SJCRH30 (cell line): ENCODE measurements around the gene WDPCP. TPM values are rescaled to one million over a fixed set of nuclear protein-coding genes. Genes with fewer than 3 reads are reported as not detected.
A peak's percentile ranks its signal among the peaks of the same experiment; 100 is the strongest.
"Not testable (repeated sequence)": the region's sequence is repeated elsewhere in the genome, so short reads cannot be mapped to it uniquely, and the experiment has no call there.

Source experiments
- DNase-seq, 2 experiments: peaks; one replicate each; pipeline ENCODE4 v3.0.0-alpha.2; 2015 to 2020
- H3K27ac ChIP-seq: fragments of 250-450 bp; sonication (Bioruptor Pico); 2 replicates; pipeline ENCODE4 v1.5.1; 2020; ENCODE audit warnings: mild to moderate bottlenecking, moderate library complexity
- H3K27me3 ChIP-seq: fragments of 250-450 bp; sonication (Bioruptor Pico); 2 replicates; pipeline ENCODE4 v1.5.1; 2020; ENCODE audit warnings: mild to moderate bottlenecking, moderate library complexity
- H3K36me3 ChIP-seq: fragments of 250-450 bp; sonication (Bioruptor Pico); 2 replicates; pipeline ENCODE4 v1.5.1; 2020; ENCODE audit warnings: mild to moderate bottlenecking, moderate library complexity
- H3K4me1 ChIP-seq: fragments of 250-450 bp; sonication (Bioruptor Pico); 2 replicates; pipeline ENCODE4 v1.5.1; 2020; ENCODE audit warnings: mild to moderate bottlenecking, moderate library complexity
- H3K4me3 ChIP-seq: fragments of 250-450 bp; sonication (Bioruptor Pico); 2 replicates; pipeline ENCODE4 v1.5.1; 2020; ENCODE audit warnings: mild to moderate bottlenecking, moderate library complexity
- H3K9me3 ChIP-seq: fragments of 250-450 bp; sonication (Bioruptor Pico); replicated peaks from 2 replicates; pipeline ENCODE4 v1.5.1; 2020; ENCODE audit warnings: mild to moderate bottlenecking, moderate library complexity
- total RNA-seq: library from RNA; depleted of rRNA; stranded (reverse); fragments of >200 nt; shearing (Covaris generic); gene quantifications from 2 replicates; pipeline ENCODE4 v1.2.3, GENCODE V29; 2014

The WDPCP gene
- total RNA-seq, 1 experiment from 2014 or later: 14.7 TPM

DNA sequence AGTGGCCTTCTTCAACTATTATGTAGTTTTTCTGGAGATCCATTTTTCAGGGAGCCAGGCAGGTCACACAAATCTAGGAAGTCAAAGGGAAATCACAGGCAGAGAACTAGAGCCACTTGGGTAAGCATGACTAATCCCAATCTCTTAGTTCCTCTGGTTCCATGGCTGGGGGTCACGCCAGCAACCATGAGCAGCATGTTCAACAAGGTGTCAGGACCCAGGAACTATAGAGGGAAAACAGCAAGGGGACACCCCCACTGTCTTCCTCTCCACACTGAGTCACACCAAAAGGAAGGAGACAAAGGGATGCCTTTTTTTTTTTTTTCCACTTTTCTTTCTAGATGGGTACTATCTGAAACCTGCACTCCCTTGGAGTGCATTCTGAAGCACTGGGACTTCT, 286.8 kb downstream of the WDPCP start:
- Histone ChIP-seq H3K36me3 (no peaks in the 10 kb centered on the region), H3K27me3 (no peaks in the 10 kb centered on the region), H3K27ac (no peak overlapping the region), H3K9me3 (peaks cover 8% of the 10 kb centered on the region), H3K4me3 (no peak overlapping the region), H3K4me1 (no peaks in the 10 kb centered on the region)
- DNase-seq: peak in 1 of 2 experiments; percentile 14

DNA sequence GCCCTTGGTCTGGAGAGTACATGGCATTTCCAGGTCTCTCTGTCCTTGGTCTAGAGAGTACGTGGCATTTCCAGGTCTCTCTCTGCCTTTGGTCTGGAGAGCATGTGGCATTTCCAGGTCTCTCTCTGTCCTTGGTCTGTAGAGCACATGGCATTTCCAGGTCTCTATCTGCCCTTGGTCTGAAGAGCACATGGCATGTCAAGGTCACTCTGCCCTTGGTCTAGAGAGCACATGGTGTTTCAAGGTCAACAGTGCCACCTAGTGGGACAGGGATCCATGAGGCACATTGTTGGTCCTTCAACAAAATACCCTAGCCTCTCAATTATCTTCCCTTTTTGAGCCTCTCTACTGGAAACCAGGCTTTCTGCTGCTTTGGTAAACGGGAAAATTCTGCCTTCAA, 287.4 kb downstream of the WDPCP start:
- H3K4me1 ChIP-seq: no peaks in the 10 kb centered on the region
- peaks cover 8% of the 10 kb centered on the region for H3K9me3 ChIP-seq
- peak; percentile 19 to 43 for DNase-seq
- H3K36me3 ChIP-seq: no peaks in the 10 kb centered on the region
- no peaks in the 10 kb centered on the region for H3K27me3 ChIP-seq
- no peak overlapping the region for H3K4me3 ChIP-seq
- no peak overlapping the region for H3K27ac ChIP-seq

- no peaks in the 10 kb centered on the region for H3K36me3 ChIP-seq
- H3K9me3 ChIP-seq: no peaks in the 10 kb centered on the region; the same call in 1 of the 2 replicates
- H3K27me3 ChIP-seq: no peaks in the 10 kb centered on the region
- DNase-seq: no peak
- H3K4me3 ChIP-seq: no peak overlapping the region
- H3K27ac ChIP-seq: no peak overlapping the region
- H3K4me1 ChIP-seq: no peaks in the 10 kb centered on the region
Observed at GRCh38 chr2:63287956-63288355, 300.3 kb downstream of the WDPCP start.

- not testable (repeated sequence) for H3K9me3 ChIP-seq, H3K4me1 ChIP-seq, H3K27me3 ChIP-seq, H3K4me3 ChIP-seq, H3K36me3 ChIP-seq, DNase-seq, H3K27ac ChIP-seq
Observed at GRCh38 chr2:63286520-63286919, 301.8 kb downstream of the WDPCP start.

DNA sequence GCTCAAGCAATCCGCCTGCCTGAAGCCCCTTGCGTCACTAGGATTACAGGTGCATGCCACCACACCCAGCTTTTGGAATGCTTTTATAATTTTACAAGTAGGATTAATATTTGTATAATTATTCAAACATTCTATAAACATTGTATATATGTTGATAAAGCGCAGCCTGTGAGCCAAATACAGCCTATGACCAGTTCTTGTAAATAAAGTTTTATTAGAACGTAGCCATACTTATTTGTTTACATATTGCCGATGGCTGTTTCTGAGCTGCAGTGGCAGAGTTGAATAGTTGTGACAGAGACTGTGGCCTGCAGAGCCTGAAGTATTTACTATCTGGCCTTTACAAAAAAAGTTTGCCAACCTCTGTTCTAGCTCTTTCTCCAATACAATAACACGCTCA, 305.0 kb downstream of the WDPCP start:
- peaks cover 6% of the 10 kb centered on the region for H3K9me3 ChIP-seq
- H3K27ac ChIP-seq: no peak overlapping the region
- H3K36me3 ChIP-seq: no peaks in the 10 kb centered on the region
- no peak overlapping the region for H3K4me3 ChIP-seq
- no peaks in the 10 kb centered on the region for H3K4me1 ChIP-seq
- H3K27me3 ChIP-seq: no peaks in the 10 kb centered on the region
- DNase-seq: no peak

GRCh38 chr2:63272560-63272959, 315.7 kb downstream of the WDPCP start:
- Histone ChIP-seq H3K4me1 (no peaks in the 10 kb centered on the region), H3K36me3 (no peaks in the 10 kb centered on the region), H3K27me3 (no peaks in the 10 kb centered on the region), H3K9me3 (peaks cover 8% of the 10 kb centered on the region), H3K4me3 (no peak overlapping the region), H3K27ac (no peak overlapping the region)
- no peak for DNase-seq

GRCh38 chr2:63270717-63271116, 317.6 kb downstream of the WDPCP start:
- Histone ChIP-seq H3K4me3 (no peak overlapping the region), H3K9me3 (peaks cover 8% of the 10 kb centered on the region), H3K27ac (no peak overlapping the region), H3K36me3 (no peaks in the 10 kb centered on the region), H3K4me1 (no peaks in the 10 kb centered on the region), H3K27me3 (no peaks in the 10 kb centered on the region)
- no peak for DNase-seq

- H3K9me3 ChIP-seq: peaks cover 8% of the 10 kb centered on the region
- H3K36me3 ChIP-seq: no peaks in the 10 kb centered on the region
- no peaks in the 10 kb centered on the region for H3K27me3 ChIP-seq
- no peak for DNase-seq
- H3K4me1 ChIP-seq: no peaks in the 10 kb centered on the region
- no peak overlapping the region for H3K27ac ChIP-seq
- H3K4me3 ChIP-seq: no peak overlapping the region
Observed at GRCh38 chr2:63268946-63269345, 319.3 kb downstream of the WDPCP start.

- Histone ChIP-seq H3K4me3 (no peak overlapping the region), H3K27me3 (no peaks in the 10 kb centered on the region), H3K4me1 (no peaks in the 10 kb centered on the region), H3K36me3 (no peaks in the 10 kb centered on the region), H3K9me3 (no peaks in the 10 kb centered on the region), H3K27ac (no peak overlapping the region)
- no peak for DNase-seq
Observed at GRCh38 chr2:63261137-63261621, 327.1 kb downstream of the WDPCP start.

- Histone ChIP-seq H3K4me1 (no peaks in the 10 kb centered on the region), H3K36me3 (no peaks in the 10 kb centered on the region), H3K27me3 (no peaks in the 10 kb centered on the region), H3K9me3 (no peaks in the 10 kb centered on the region), H3K27ac (no peak overlapping the region), H3K4me3 (no peak overlapping the region)
- DNase-seq: no peak
Observed at GRCh38 chr2:63257473-63257872, 330.8 kb downstream of the WDPCP start.

- Histone ChIP-seq H3K9me3 (0 out of 2 replicates have a peak, but pooled peaks cover 3% of the 10 kb centered on the region), H3K4me1 (no peaks in the 10 kb centered on the region), H3K36me3 (no peaks in the 10 kb centered on the region), H3K27me3 (no peaks in the 10 kb centered on the region), H3K4me3 (no peak overlapping the region), H3K27ac (no peak overlapping the region)
- no peak for DNase-seq
Observed at GRCh38 chr2:63249161-63249560, 339.1 kb downstream of the WDPCP start.

DNA sequence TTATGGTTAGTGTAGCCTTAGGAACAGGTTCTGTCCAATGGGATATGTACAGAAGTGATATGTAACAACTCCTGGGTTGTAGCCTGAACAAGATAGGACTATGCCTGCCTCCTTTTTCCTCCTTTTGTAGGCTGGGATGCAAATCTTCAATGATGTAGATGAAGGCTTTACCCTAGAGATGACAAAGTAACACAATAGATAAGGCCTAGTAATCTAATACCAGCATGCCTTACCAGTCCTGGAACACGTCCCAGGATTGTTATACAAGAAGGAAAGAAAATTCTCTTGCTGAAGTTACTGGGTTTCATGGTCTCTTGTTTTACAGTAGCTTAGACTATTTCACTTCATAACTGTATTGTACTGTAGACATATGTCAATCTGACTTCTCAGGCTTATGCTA, 345.5 kb downstream of the WDPCP start:
- Histone ChIP-seq H3K4me3 (no peak overlapping the region), H3K9me3 (no peaks in the 10 kb centered on the region), H3K27ac (no peak overlapping the region), H3K4me1 (no peaks in the 10 kb centered on the region), H3K27me3 (no peaks in the 10 kb centered on the region), H3K36me3 (no peaks in the 10 kb centered on the region)
- DNase-seq: peak in 1 of 2 experiments; percentile 9

DNA sequence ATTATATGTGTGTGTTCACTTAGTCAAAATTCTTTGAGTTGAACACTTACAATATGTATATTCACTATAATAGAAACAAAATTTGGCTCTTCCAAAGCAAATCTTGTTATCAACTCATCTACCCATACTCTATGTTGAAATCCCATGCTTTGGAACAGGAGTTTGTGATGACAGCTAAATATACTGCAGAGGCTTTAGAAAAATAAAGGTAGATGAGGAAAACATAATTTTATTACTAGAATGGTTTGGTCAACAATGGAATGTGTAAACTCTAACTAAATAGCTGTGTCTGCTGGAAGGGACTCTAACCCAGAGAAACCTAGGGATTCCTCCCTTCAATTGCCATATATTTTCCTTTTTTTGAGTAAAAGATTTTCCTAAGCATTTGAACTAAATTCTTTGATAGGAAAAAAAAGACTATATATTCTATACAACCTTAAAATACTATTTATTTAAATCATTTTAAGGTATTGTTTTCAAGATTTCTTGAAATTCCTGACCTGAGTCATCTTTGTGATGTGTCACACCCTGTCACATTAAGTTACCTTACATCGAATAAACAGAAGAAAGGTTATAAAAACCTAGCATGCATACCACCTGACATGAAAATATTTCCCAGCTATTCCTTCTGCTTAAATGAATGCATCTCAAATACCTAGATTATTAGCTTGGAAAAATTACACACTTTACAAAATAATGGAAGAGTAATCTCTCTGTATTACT, 362.2 kb downstream of the WDPCP start:
- DNase-seq: no peak
- Histone ChIP-seq H3K4me3 (no peak overlapping the region), H3K27me3 (no peaks in the 10 kb centered on the region)

DNA sequence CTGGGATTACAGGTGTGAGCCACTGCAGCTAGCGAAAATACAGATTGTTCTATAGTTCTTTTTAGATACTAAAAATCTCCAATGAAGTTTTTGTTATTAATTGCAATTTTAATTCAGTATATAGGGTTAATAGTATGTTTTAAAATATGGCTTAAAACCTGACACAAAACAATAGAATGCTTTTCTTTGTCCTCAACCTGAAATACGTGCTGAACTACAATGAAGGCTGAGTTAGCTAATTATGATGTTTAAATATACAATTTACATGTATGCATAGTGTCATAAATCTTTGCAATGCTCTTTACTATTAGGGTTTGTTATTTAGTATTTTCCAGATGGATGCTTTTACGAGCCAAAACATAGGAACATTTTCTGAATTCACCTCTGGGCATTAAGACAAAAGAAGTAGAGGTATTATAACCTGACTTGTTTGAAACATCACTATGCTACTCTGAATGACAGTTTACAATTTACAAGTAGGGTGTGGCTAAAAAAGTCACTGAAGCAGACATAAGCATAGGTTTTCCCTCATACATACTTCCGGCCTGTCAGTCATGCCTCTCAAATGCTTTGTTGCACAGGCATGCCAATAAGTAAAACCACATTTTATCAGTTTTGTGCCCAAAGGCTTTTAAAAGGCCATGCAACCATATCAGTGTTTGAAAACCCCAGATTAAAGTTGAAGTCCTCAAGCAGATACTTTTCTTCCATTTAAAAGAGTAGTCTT, 369.3 kb downstream of the WDPCP start:
- H3K4me3 ChIP-seq: no peak overlapping the region
- no peaks in the 10 kb centered on the region for H3K4me1 ChIP-seq
- H3K36me3 ChIP-seq: no peaks in the 10 kb centered on the region
- DNase-seq: no peak
- no peaks in the 10 kb centered on the region for H3K27me3 ChIP-seq
- no peaks in the 10 kb centered on the region for H3K9me3 ChIP-seq
- H3K27ac ChIP-seq: no peak overlapping the region

More for the DNA sequence above, 362.2 kb downstream of the WDPCP start:
- H3K36me3 ChIP-seq: no peaks in the 10 kb centered on the region
- no peaks in the 10 kb centered on the region for H3K4me1 ChIP-seq
- no peaks in the 10 kb centered on the region for H3K9me3 ChIP-seq
- no peak overlapping the region for H3K27ac ChIP-seq

DNA sequence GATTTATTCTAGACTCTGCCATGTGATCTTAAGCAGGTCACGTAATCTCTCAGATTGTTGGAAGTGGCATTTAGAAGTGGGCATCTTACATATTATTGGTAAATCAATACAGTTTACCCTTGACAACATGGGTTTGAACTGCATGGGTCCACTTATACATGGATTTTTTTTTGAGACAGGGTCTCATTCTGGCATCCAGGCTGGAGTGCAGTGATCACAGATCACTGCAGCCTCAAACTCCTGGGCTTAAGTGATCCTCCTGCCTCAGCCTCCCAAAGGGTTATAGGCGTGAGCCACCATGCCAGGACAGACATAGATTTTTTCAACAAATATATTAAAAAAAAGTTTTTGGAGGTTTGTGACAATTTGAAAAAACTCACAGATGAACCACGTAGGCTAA, 393.0 kb downstream of the WDPCP start:
- H3K9me3 ChIP-seq: no peaks in the 10 kb centered on the region
- no peak overlapping the region for H3K4me3 ChIP-seq
- H3K4me1 ChIP-seq: no peaks in the 10 kb centered on the region
- H3K36me3 ChIP-seq: no peaks in the 10 kb centered on the region; the same call in 1 of the 2 replicates
- no peak overlapping the region for H3K27ac ChIP-seq
- no peak for DNase-seq
- no peaks in the 10 kb centered on the region for H3K27me3 ChIP-seq
